ENCODE data around the gene TECPR2. TPM values are rescaled to one million over a fixed set of nuclear protein-coding genes. Genes with fewer than 3 reads are reported as not detected.
"Not testable (repeated sequence)": the region's sequence is repeated elsewhere in the genome, so short reads cannot be mapped to it uniquely, and the experiment has no call there.

TECPR2 gene
- total RNA-seq, 1 donor from 2014 or later: 36.1 TPM

DNA sequence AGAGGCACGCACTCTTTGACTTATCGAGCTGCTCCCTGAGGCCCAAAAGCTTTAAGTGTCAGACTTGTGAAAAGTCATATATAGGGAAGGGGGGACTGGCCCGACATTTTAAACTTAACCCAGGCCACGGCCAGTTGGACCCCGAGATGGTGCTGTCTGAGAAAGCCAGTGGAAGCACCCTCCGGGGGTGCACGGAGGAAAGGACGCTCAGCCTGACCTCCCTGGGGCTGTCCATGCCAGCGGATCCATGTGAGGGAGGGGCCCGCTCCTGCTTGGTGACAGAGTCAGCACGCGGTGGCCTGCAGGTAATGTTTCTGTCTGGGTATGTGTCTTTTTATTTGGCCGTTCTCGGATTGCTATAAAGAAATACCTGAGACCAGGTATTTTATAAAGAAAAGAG, 36.2 kb upstream of the TECPR2 start:
- intact Hi-C loops (cut with DNase I): no loop called here
- ATAC-seq (no peak), DNase-seq (ENCODE audit: low spot score) (no peak)

DNA sequence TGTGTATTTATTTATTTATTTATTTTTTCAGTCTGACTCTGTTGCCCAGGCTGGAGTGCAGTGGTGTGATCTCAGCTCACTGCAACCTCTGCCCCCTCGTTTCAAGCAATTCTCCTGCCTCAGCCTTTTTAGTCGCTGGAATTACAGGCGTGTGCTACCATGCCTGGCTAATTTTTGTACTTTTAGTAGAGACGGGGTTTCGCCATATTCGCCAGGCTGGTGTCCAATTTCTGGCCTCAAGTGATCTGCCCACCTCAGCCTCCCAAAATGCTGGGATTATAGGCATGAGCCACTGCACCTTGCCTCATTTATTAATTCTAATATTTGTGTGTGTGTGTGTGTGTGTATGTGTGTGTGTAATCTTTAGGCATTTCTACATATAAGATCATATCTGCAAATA, 33.4 kb upstream of the TECPR2 start:
- ATAC-seq; intact Hi-C loops (cut with DNase I); DNase-seq (ENCODE audit: low spot score): not testable (repeated sequence)

DNA sequence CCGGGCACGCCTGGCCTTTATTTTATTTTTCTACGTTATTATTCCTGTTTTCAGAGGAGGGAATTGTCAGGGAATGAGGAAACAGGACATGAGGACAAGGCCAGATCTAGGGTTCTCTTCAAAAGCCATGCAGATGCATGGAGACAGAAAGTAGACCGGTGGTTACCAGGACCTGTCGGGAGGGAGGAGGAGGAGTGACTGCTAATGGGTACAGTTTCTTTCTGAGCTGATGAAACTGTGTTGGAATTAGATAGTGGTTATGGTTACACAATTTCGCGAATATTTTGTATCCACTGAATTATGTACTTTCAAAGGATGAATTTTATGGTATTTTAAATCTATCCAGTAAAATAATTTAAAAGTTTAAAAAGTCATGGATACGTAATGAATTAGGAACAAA, 31.9 kb upstream of the TECPR2 start:
- no peak for ATAC-seq
- intact Hi-C loops (cut with DNase I): no loop called here
- DNase-seq (ENCODE audit: low spot score): no peak

DNA sequence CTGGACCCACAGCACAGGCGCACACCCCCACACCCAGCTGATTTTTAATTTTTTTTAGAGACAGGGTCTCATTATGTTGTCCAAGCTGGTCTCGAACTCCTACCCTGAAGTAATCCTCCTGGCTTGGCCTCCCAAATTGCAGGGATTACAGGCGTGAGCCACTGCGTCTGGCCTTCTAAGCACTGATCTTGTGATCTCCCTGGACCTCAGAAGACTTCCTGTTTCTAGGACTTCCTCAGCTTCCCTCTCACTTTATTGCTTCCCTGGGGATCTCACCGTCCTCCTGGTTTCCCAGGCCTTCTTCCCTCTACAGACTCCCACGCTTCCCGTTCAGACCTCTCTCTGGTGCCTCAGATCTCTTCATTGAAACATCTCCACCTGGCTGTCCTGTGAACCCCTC, 29.4 kb upstream of the TECPR2 start:
- intact Hi-C loops (cut with DNase I): no loop called here
- DNase-seq (ENCODE audit: low spot score): no peak
- ATAC-seq: no peak

DNA sequence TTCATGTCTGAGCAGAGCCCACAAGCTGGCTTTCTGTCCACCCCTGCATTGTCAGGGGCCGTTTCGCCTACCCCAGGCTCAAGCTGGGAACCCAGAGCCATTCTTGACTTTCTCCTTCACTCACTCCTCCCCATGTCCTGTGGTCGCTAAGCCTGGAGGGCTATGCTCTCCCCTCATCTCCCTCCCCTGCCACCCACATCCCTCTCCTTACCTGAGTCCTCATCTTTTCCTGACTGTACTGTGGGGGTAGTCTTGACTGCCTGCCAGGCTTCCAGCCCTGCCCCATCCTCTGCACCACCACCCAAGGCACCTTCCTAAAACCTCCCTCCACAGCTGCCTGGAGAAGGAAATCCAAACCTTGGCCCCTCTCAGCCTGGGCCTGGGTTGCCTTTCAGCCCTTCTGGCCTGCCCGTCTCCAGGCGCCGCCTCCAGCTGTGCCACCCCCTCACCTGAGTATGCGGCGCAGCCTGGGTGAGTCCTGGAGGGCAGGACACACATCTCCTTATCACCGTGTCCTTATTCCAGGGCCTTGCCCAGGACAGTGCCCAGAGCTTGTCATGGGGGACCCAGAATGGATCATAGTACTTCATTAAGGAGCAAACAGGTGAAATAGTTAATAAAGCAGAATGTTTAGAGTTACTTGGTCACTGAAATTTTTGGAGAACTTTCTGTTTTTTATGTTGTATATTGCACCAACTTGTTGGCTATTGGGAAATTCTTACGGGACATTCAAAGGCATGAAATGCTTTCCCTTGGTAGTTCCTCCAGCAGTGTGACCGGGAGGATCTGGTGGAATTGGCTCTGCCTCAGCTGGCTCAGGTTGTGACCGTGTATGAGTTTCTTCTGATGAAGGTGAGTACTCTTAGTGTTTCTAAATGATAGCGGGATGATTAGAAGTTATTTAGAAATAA, 28.7 kb upstream of the TECPR2 start:
- DNase-seq (ENCODE audit: low spot score) (no peak), ATAC-seq (no peak)
- intact Hi-C loops (cut with DNase I): no loop called here

DNA sequence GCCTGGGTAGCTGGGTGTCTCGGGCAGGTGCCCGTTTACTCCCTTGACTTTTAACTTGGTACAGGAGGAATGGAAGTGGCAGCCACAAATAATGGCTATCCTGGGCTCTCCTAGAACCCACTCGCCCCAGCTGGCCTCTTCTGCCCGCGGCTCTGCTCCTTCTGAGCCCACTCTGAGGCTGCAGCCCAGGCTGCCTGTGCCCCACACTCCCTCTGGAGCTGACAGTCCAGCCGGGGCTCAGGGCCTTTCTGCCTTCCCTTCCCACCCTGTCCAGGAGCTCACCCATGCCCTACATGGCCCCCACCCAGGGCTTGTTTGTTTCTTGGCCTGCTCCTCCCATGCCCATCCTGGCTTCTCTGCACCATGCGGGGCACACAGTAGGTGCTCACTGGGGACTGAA, 27.6 kb upstream of the TECPR2 start:
- DNase-seq (ENCODE audit: low spot score) (no peak), ATAC-seq (no peak)
- intact Hi-C loops (cut with DNase I): no loop called here

DNA sequence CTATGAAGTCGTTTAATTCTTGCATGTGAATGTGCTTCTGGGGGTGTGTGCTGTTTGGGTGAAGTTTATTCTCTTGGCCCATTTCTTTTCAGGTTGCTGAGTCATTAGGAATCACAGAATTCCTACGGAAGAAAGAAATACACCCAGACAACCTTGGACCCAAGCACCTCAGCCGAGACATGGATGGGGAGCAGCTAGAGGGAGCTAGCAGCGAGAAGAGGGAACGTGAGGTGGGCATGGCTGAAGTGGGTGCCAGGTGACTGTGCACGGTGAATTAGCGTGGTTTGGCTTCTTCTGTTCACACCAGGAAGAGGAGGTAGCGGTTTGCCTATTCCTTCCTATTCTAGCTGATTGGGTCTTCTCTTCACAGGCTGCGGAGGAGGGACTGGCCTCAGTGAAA, 24.0 kb upstream of the TECPR2 start:
- intact Hi-C loops (cut with DNase I): no loop called here
- DNase-seq (ENCODE audit: low spot score) (no peak), ATAC-seq (no peak)

DNA sequence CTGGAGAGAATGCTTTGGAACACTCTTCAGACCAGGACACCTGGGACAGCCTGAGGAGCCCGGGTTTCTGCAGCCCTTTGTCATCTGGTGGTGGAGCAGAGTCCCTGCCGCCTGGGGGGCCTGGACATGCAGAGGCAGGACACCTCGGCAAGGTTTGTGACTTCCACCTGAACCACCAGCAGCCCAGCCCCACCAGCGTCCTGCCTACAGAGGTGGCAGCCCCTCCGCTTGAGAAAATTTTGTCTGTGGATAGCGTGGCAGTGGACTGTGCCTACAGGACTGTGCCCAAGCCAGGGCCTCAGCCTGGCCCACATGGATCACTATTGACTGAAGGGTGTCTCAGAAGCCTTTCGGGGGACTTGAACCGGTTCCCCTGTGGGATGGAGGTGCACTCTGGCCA, 21.2 kb upstream of the TECPR2 start:
- DNase-seq (ENCODE audit: low spot score): peak; percentile 38
- intact Hi-C loops (cut with DNase I): loop anchor here (5.0 kb wide), 1 partner anchor 1886 kb away; no protein-coding TSS in a partner anchor
- peak; percentile 14 for ATAC-seq

DNA sequence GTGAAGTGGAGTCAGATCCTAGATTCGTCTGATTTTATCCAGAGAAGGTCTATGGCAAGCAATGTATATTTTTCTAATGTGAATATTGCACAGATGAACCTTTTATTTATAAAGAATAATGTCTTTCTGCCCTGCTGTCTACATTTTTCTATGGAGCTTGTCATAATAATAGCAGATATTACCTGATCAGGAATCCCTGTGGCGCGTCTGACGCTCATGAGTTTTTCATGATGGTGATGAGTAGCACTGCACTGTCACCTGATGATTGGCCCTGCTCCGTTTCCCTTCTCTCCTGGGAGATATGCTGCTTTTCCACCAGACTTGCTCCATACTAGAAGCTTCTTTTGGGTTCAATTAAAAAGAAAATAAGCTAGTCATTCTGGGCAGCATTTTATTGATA, 20.5 kb upstream of the TECPR2 start:
- intact Hi-C loops (cut with DNase I): loop anchor here (5.0 kb wide), 1 partner anchor 1885 kb away; no protein-coding TSS in a partner anchor
- no peak for ATAC-seq
- DNase-seq (ENCODE audit: low spot score): peak; percentile 25

DNA sequence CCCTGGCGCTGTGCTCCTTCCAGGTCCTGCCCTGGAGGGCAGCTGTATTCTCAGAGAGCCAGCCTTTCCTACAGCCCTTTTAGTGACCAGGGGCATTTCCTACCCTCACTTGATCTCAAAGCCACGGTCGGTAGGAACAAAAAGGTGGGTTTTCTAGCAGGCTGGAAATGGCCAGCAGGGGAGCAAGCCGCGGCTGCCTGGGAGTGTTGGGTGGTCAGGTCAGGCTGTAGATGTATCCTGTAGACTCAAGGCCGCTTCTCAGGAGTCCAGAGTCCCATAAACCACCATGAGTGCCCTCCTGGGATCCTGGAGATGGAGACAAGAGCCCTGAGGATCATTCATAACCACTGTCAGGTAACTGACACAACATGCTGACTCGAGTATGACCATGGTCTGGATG, 18.7 kb upstream of the TECPR2 start:
- DNase-seq (ENCODE audit: low spot score) (peak; percentile 25), ATAC-seq (no peak)
- intact Hi-C loops (cut with DNase I): loop anchor here (5.0 kb wide), 1 partner anchor 1883 kb away; no protein-coding TSS in a partner anchor

DNA sequence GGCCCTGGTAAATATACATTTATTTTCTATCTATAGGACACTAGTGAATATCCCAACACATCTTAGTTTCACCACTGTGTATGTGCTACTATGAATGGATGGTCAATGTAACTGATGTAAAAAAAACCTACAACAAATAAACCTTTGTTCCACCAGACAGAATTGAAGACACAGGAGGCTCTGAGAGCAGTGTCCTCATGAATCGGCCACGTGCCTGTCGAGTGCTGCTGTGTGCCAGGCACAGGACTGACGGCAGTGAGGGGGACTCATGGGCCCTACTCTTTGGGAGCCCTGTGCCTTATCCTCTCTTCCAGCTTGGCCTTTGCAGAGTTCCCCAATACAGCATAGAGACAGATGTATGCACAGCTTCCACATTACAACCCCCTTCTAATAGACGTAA, 18.3 kb upstream of the TECPR2 start:
- intact Hi-C loops (cut with DNase I): loop anchor here (5.0 kb wide), 1 partner anchor 1883 kb away; no protein-coding TSS in a partner anchor
- peak; percentile 25 for DNase-seq (ENCODE audit: low spot score)
- ATAC-seq: peak; percentile 27

DNA sequence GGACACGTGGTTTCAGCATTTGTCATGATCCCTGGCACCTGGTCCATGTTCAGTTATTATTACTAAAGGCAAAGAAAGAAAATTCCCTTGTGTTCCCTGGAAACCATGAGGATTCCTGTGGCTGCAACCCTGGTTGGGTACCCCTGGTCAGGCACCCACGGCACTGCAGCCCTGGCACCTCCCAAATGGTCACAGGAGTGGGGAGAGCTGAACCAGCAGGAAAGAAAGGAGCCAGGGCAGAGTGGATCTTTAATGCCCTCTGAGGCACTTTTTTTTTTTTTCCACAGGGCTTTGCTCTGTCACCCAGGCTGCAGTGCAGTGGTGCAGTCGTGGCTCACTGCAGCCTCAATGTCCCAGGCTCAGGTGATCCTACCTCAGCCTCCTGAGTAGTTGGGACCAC, 17.5 kb upstream of the TECPR2 start:
- DNase-seq (ENCODE audit: low spot score) (no peak), ATAC-seq (no peak)
- intact Hi-C loops (cut with DNase I): no loop called here

DNA sequence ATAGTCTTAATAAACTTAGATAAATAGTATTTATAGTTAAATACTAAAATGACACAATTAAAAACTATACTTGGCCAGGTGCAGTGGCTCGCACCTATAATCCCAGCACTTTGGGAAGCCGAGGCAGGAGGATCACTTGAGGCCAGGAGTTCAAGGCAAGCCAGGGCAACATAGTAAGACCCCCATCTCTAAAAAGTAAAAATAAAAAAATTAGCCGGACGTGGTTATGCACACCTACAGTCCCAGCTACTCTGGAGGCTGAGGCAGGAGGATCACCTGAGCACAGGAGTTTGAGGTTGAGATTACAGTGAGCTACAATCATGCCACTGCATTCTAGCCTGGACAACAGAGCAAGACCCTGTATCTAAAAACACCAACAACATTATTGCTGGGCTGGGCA, 16.1 kb upstream of the TECPR2 start:
- no peak for ATAC-seq
- intact Hi-C loops (cut with DNase I): loop anchor here (1.0 kb wide), 1 partner anchor 17 kb away; no protein-coding TSS in a partner anchor

DNA sequence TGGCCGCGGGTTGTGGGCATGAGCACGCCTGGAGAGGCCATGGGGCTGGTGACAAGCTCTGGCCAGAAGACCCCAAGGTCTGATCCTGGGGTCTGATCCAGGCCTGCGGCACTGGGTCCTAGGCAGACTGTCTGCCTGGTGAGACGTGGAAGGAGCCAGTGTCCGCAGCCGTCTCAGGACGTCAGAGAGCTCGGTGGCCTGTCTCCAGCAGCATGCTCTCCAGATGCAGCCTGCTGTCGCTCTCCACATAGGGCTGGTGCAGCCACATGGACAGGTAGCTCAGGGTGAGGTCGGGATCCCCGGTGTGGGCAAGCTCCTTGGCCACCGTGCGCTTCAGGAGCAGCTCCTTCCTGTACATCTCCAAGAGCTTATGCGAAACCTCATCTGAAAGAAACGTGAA, 14.4 kb upstream of the TECPR2 start:
- intact Hi-C loops (cut with DNase I): no loop called here
- ATAC-seq (no peak), DNase-seq (ENCODE audit: low spot score) (peak; percentile 41)

More for the DNA sequence above, 16.1 kb upstream of the TECPR2 start:
- no peak for DNase-seq (ENCODE audit: low spot score)

DNA sequence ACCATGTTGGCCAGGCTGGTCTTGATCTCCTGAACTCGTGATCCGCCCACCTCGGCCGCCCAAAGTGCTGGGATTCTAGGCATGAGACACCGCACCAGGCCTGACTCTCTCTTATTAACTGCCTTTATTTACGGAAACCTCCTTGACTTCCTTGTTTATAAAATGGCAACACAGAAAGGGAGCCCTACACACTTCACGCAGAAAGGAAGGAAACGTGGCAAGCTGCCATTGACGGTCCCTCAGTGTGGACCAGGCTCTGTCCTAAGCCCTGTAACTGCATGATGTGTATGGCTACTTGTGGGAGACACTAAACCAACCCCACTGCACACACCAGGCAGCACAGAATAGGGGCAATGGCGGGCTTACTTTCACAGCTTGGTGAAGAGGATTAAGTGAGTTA, 11.7 kb upstream of the TECPR2 start:
- DNase-seq (ENCODE audit: low spot score) (no peak), ATAC-seq (no peak)
- intact Hi-C loops (cut with DNase I): no loop called here

DNA sequence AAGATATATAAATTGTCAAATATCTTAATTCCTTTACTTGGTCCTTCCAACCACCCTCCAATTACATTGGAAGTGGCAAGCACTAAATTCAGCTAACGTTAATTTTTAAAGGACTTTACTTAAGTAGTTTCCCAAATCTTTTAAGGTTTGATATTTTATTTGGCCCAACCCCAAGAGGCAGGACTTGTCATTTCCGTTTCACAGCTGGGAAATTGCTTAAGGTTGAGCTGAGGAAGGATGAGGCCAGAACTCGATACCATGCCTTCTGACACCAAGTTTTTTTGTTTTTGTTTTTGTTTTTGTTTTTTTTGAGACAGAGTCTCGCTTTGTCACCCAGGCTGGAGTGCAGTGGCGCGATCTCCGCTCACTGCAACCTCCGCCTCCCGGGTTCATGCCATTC, 11.1 kb upstream of the TECPR2 start:
- ATAC-seq; DNase-seq (ENCODE audit: low spot score): not testable (repeated sequence)

DNA sequence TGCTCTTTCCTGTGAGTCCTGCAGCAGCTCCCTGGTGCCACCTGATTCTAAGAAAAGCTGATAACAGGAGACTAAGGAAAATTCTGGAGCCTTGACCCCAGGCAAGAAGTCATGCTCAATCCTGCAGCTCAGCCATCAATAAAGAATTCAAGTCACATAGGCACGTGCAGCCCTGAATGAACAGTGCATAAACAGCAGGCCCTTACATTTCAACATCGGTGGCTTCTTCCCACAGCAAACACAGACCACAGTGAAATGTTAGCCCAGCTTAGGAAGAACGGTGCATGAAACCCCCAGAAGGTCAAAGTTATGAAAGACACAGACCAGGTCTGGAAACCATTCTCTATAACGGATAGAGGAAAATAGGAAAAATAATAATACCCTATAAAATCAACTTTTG, 10.5 kb upstream of the TECPR2 start:
- DNase-seq (ENCODE audit: low spot score): no peak
- intact Hi-C loops (cut with DNase I): no loop called here
- ATAC-seq: no peak

More for the DNA sequence above, 11.1 kb upstream of the TECPR2 start:
- intact Hi-C loops (cut with DNase I): not testable (repeated sequence)

DNA sequence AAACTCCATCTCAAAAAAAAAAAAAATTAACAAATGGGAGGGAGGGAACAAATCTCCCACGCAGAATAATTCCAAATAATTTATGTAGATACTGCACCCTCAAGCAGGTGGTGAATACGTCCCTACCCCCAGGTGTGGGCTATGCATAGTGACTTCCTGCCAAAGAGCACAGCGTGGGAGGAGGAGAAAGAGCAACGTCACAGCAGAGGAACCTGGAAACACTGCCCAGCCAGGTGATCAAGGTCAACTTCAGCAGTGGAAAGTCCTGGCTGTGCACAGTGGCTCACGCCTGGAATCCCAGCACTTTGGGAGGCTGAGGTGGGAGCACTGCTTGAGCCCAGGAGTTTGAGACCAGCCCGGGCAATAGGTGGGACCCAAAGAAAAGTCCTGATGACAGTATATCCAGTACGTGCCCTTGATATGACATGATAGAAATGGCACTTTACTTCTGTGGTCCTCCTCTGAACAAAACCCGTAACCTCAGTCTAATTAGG, 9.6 kb upstream of the TECPR2 start:
- ATAC-seq: no peak
- intact Hi-C loops (cut with DNase I): no loop called here

DNA sequence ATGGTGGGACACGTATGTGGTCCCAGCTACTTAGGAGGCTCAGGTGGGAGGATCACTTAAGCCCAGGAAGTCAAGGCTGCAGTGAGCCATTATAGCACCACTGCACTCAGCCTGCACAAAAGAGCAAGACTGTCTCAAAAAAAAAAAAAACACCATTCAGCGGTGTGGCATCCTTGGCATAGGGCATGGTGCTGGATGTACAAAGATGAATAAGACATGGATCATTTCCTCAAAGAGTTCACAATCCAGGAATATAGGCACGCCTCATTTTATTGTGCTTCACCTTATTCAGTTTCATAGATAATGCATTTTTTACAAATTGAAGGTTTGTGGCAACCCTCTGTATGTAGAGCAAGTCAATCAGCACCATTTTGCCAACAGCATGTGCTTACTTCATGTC, 6.5 kb upstream of the TECPR2 start:
- ATAC-seq (no peak), DNase-seq (ENCODE audit: low spot score) (no peak)
- intact Hi-C loops (cut with DNase I): no loop called here

More for the DNA sequence above, 9.6 kb upstream of the TECPR2 start:
- no peak for DNase-seq (ENCODE audit: low spot score)

DNA sequence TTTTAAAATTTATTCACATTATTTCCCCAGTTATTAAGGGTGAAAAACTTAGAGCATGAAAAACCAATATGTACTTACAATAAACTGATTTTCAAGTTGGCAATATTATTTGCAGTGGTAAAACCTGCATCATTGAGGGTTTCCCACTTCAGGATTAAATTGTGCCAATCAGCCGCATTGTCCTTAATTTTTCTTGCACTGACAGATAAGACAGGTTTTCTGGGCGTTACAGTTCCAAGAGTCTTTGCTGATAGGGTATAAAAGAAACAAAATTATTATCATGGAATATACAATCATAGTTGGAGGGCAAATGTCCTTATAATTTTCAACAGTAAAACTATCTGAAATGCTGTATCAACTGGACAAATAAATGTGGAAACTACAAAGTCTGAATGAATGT, 3.4 kb upstream of the TECPR2 start:
- intact Hi-C loops (cut with DNase I): no loop called here
- DNase-seq (ENCODE audit: low spot score) (no peak), ATAC-seq (no peak)
